OCI-LY3 (cell line): ENCODE results near the gene CLK2.
"Not testable (repeated sequence)": the region's sequence is repeated elsewhere in the genome, so short reads cannot be mapped to it uniquely, and the experiment has no call there.

ENCODE experiments used
- H2AFZ ChIP-seq: fragments of 200-600, 300-600 bp; shearing (Covaris generic); 2 replicates; pipeline ENCODE4 v1.6.0; 2014; ENCODE audit warnings: antibody characterized with exemption, low read depth, low read length
- H3K27ac ChIP-seq: fragments of 200-600, 300-600 bp; sonication (generic); 2 replicates; pipeline ENCODE4 v1.5.1; 2014; ENCODE audit warnings: mild to moderate bottlenecking, low read length, moderate library complexity, mixed read lengths
- H3K27me3 ChIP-seq: fragments of 200-600, 300-600 bp; sonication (generic); 2 replicates; pipeline ENCODE4 v1.6.1; 2014; ENCODE audit warnings: low read depth, low read length, mixed read lengths
- H3K36me3 ChIP-seq: fragments of 200-600, 300-600 bp; sonication (generic); replicated peaks from 2 replicates; pipeline ENCODE3; 2014; ENCODE audit warnings: low read depth, low read length, mixed read lengths
- H3K4me1 ChIP-seq: fragments of 300-600, 200-600 bp; sonication (generic); 2 replicates; pipeline ENCODE4 v1.6.1; 2014; ENCODE audit warnings: low read length, mixed read lengths
- H3K4me2 ChIP-seq: fragments of 200-600, 300-600 bp; sonication (generic); 2 replicates; pipeline ENCODE4 v1.6.1; 2014; ENCODE audit warnings: low read length, mixed read lengths
- H3K4me3 ChIP-seq: fragments of 300-600, 200-600 bp; sonication (generic); 2 replicates; pipeline ENCODE4 v1.5.1; 2014; ENCODE audit warnings: antibody characterized with exemption, mild to moderate bottlenecking, low read length, moderate library complexity
- H3K79me2 ChIP-seq: fragments of 300-600, 200-600 bp; shearing (Covaris generic); 2 replicates; pipeline ENCODE4 v1.6.1; 2014; ENCODE audit warnings: mild to moderate bottlenecking, low read length, mixed read lengths
- H3K9ac ChIP-seq: fragments of 300-600, 200-600 bp; shearing (Covaris generic); 2 replicates; pipeline ENCODE4 v1.6.0; 2014; ENCODE audit warnings: mild to moderate bottlenecking, low read length, moderate library complexity
- H3K9me3 ChIP-seq: fragments of 200-600, 300-600 bp; shearing (Covaris generic); 2 replicates; pipeline ENCODE4 v1.6.1; 2014; ENCODE audit warnings: low read length, mixed read lengths; ENCODE audit not compliant: insufficient read depth
- H4K20me1 ChIP-seq: fragments of 200-600, 300-600 bp; sonication (generic); 2 replicates; pipeline ENCODE4 v1.6.1; 2016; ENCODE audit warnings: low read length, mixed read lengths; ENCODE audit not compliant: insufficient read depth
- EZH2phosphoT487 ChIP-seq: fragments of 200-600 bp; shearing (Covaris generic); IDR thresholded peaks from 2 replicates; pipeline ENCODE4 v1.6.1; 2018; ENCODE audit warnings: antibody characterized with exemption, mixed run types, low read depth
- TF ChIP-seq, protein P1 (sequence below): fragments of 200-600, 300-600 bp; sonication (generic); IDR thresholded peaks from 2 replicates; pipeline ENCODE4 v1.5.1; 2014; ENCODE audit warnings: antibody characterized with exemption, low read length, low read depth

CLK2 gene

DNA sequence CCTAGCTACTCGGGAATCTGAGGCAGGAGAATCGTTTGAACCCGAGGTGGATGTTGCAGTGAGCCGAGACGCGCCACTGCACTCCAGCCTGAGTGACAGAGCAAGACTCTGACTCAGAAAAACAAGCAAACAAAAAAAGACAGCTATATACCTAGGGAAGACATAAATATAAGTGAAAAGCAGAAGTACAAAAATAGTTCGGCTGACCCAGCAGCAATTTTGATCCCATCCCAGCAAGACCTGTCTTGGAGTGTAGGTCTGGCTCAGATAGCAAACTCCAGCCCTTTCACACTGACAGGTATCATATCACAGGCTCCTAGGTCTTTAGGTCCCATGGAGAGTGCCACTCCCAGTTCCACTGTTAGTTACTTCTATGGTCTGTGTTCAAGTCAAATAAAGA, 50.3 kb downstream of the CLK2 start:
- no peak overlapping the region for H3K4me3 ChIP-seq
- H3K4me2 ChIP-seq: no peak overlapping the region
- H3K27ac ChIP-seq: no peak overlapping the region
- peaks cover 6% of the 10 kb centered on the region for H3K36me3 ChIP-seq
- no peak for TF ChIP-seq EZH2phosphoT487
- TF ChIP-seq, protein P1, sequence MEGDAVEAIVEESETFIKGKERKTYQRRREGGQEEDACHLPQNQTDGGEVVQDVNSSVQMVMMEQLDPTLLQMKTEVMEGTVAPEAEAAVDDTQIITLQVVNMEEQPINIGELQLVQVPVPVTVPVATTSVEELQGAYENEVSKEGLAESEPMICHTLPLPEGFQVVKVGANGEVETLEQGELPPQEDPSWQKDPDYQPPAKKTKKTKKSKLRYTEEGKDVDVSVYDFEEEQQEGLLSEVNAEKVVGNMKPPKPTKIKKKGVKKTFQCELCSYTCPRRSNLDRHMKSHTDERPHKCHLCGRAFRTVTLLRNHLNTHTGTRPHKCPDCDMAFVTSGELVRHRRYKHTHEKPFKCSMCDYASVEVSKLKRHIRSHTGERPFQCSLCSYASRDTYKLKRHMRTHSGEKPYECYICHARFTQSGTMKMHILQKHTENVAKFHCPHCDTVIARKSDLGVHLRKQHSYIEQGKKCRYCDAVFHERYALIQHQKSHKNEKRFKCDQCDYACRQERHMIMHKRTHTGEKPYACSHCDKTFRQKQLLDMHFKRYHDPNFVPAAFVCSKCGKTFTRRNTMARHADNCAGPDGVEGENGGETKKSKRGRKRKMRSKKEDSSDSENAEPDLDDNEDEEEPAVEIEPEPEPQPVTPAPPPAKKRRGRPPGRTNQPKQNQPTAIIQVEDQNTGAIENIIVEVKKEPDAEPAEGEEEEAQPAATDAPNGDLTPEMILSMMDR: no peak
- no peaks in the 10 kb centered on the region for H4K20me1 ChIP-seq
- peaks cover 19% of the 10 kb centered on the region for H3K79me2 ChIP-seq
- no peaks in the 10 kb centered on the region for H3K27me3 ChIP-seq
- H3K4me1 ChIP-seq: peaks cover 19% of the 10 kb centered on the region
- no peak overlapping the region for H2AFZ ChIP-seq
- H3K9ac ChIP-seq: no peak overlapping the region
- H3K9me3 ChIP-seq: no peaks in the 10 kb centered on the region

DNA sequence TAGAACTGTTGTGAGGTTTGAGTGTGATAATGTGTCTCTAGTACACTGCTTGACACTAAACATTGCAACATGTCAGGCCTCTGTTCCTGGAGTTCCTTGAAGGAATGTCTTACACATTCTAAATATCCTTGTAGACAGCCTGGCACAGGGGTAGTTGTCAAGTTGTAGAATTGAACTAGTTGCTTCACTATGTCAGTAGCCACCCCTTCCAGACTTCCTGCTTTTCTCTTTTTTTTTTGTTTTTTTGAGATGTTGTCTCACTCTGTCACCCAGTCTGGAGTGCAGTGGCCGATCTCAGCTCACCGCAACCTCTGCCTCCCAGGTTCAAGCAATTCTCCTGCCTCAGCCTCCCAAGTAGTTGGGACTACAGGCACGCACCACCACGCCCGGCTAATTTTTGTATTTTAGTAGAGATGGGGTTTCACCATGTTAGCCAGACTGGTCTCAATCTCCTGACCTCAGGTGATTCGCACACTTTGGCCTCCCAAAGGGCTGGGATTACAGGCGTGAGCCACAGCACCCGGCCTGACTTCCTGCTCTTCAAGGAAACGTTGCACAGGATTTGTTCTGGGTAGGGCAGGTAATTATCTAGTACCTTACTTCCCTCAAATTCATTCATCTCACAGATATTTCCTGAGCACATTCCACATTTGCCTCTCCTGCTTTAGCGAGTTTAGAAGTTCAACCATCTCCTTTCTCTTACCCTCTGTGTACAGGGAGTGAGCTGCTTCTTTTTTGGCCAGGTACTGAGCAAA, 52.9 kb downstream of the CLK2 start:
- H3K27ac ChIP-seq, H3K4me1 ChIP-seq, H3K9me3 ChIP-seq, H2AFZ ChIP-seq, H3K4me2 ChIP-seq, H4K20me1 ChIP-seq, H3K79me2 ChIP-seq, H3K9ac ChIP-seq, H3K27me3 ChIP-seq, H3K4me3 ChIP-seq, H3K36me3 ChIP-seq: not testable (repeated sequence)

- Histone ChIP-seq H3K4me2 (peak overlapping the region; percentile 5; the same call in 1 of the 2 replicates), H3K79me2 (no peaks in the 10 kb centered on the region), H3K27ac (no peak overlapping the region), H4K20me1 (no peaks in the 10 kb centered on the region), H3K4me1 (peaks cover 5% of the 10 kb centered on the region; the same call in 1 of the 2 replicates), H3K9ac (no peak overlapping the region), H3K27me3 (no peaks in the 10 kb centered on the region), H3K4me3 (no peak overlapping the region), H3K9me3 (no peaks in the 10 kb centered on the region), H3K36me3 (no peaks in the 10 kb centered on the region), H2AFZ (0 out of 2 replicates have a peak overlapping the region, but pooled peaks have one; percentile 32)
- TF ChIP-seq, protein P1: no peak
- TF ChIP-seq EZH2phosphoT487: no peak
Measured at GRCh38 chr1:155219592-155220031, 53.7 kb downstream of the CLK2 start.

- Histone ChIP-seq H3K9ac (no peak overlapping the region), H2AFZ (peak overlapping the region; percentile 32; the same call in 1 of the 2 replicates)
- no peak for TF ChIP-seq EZH2phosphoT487
Measured at GRCh38 chr1:155218854-155219591, 54.3 kb downstream of the CLK2 start.

DNA sequence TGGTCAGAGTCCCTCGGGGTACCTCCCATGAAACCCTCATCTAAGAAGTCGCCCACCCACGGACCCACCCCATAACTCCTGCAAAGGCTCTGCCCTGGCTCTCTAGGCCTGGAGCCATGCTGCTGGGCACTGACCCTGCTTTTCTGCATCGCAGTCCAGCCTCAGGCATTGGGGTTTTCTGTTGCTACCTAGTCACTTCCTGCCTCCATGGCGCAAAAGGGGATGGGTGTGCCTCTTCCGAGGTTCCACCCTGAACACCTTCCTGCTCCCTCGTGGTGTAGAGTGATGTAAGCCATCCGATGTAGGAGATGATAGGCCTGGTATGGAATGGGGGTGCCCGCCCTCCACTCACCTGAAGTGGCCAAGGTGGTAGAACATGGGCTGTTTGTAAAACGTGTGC, 58.6 kb downstream of the CLK2 start:
- not testable (repeated sequence) for H3K27ac ChIP-seq, H3K27me3 ChIP-seq, H3K4me3 ChIP-seq, H3K79me2 ChIP-seq, H2AFZ ChIP-seq, H3K36me3 ChIP-seq, H3K9me3 ChIP-seq, H3K4me2 ChIP-seq, H4K20me1 ChIP-seq, H3K9ac ChIP-seq
- H3K4me1 ChIP-seq: peaks cover 11% of the 10 kb centered on the region

More at GRCh38 chr1:155218854-155219591, 54.3 kb downstream of the CLK2 start:
- no peaks in the 10 kb centered on the region for H3K36me3 ChIP-seq
- H3K27ac ChIP-seq: no peak overlapping the region
- H3K4me2 ChIP-seq: peak overlapping the region; percentile 5
- no peaks in the 10 kb centered on the region for H3K79me2 ChIP-seq
- H3K27me3 ChIP-seq: no peaks in the 10 kb centered on the region
- H3K4me1 ChIP-seq: peaks cover 5% of the 10 kb centered on the region; the same call in 1 of the 2 replicates
- no peaks in the 10 kb centered on the region for H3K9me3 ChIP-seq
- no peak overlapping the region for H3K4me3 ChIP-seq
- no peaks in the 10 kb centered on the region for H4K20me1 ChIP-seq
